NCI-H1436 treated with DMSO at 0.1 percent for 48 hours (cell line): ENCODE results near the gene RAB31.
"Not testable (repeated sequence)": the region's sequence is repeated elsewhere in the genome, so short reads cannot be mapped to it uniquely, and the experiment has no call there.

ENCODE experiments used
- DNase-seq: peaks from one replicate; lab custom pipeline; 2025; lab: John Stamatoyannopoulos, UW

Gene RAB31

GRCh38 chr18:9841752-9842151 is 133.7 kb downstream of the RAB31 start:
- no peak for DNase-seq

- no peak for DNase-seq
Measured at GRCh38 chr18:9842448-9842847, 134.3 kb downstream of the RAB31 start.

- DNase-seq: no peak
Measured at GRCh38 chr18:9845256-9845655, 137.2 kb downstream of the RAB31 start.

DNA sequence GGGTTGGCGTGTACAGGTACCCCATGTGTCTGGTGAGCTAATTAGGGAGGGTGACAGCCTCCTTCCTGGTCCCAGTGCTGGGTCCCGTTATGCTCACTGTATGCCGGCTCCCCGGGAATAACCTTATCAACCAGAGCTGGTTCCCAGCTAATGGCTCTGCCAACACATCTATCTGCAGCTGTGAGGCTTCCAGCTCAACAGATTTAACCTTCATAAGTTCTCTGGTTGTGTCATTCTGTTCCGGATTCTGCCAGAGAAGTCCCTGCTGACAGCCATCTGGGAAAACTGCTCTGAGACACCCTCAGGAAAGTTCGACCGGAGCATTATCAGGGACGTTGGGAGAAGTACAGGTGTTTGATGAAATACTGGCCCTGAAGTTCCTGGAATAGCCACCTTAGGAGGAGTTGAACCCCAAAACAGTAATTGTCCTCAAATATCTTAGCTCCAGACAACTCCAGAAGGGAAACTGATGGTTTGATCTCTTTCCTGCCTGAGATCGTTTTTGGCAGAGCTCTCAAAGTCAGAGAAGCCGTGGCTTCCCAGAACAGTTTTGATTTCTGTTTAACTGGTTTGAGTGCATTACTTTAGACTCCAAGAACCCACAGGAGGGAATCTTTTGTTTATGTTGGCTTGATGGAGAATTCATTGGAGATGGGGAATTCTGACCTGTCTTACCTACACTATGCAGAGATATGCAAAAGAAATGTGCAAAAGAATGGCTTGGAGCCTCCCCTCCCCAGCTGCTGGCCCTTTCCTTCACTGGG is 138.2 kb downstream of the RAB31 start:
- DNase-seq: no peak

GRCh38 chr18:9848170-9848879 is 140.2 kb downstream of the RAB31 start:
- DNase-seq: no peak

DNA sequence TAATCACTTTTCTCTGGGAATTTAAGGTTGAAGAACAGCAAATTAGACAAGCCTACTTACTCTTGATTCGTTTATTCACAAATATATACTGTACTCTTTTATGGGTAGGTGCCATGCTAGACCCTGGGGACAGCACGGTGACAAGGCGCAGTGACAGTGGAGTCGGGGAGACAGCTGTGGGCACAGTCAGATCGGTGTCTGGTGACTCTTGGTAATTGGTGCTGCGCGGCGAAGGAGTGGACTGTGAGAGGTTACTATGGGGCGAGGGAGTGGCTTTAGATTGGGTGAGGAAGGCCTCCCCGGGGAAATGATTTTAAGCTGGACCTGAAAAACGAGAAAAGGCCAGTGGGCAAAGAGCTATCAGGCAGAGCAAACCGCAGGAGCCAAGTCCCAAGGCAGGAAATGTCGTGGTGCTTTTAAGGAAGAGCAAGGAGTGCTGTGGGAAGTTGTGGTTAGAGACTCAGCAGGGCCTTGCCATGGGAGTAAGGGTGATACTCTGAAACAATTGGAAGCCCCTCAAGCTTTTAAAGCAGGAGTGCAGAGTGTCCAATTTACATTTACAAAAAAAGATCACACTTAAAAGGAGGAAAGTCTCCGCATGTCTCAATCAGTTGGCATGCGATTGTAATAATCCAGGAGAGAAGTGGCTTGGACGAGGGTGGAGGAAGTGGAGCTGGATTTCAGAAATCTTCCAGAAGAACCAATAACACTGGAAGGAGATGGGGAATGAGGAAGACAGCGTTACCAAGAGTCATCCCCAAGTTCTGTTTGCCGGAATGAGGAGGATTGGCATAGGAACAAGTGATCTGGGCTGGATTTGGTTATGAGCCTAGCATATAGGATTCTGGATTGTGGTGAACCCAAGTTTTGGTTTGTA is 141.5 kb downstream of the RAB31 start:
- DNase-seq: no peak

DNA sequence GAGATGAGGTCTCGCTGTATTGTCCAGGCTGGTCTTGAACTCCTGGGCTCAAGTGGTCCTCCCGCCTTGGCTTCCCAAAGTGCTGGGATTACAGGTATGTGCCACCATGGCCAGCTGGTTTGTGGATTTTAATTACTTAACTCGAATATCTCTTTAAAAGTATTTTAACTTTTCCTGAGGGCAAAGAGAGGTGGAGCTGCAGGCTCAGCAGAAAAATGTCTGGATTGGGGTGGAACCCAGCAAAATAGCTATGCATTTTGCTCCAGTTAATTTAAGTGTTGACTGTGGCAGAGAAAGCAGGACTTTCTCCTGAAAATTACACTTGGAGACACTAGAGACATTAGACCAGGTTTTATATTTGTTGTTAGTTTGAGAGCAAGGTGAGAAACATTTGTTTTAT is 142.2 kb downstream of the RAB31 start:
- no peak for DNase-seq

DNA sequence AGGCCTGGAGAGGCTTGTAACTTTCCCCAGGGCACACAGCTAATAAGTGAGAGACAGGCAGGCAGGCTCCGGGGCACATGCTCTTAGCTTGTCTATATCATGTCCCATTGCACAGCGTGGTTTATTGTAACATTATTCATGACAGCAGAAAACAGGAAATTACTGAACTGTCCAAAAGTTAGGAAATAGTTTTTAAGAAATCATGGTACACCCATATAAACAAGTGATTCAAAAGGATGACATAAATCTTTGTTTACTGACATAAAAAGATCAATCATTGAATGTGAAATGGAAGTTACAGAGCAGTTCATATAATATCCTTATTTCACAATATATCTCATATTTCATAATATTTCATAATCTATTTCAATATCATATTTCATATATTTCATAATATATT is 143.4 kb downstream of the RAB31 start:
- no peak for DNase-seq

GRCh38 chr18:9852266-9853081 is 144.4 kb downstream of the RAB31 start:
- DNase-seq: no peak

DNA sequence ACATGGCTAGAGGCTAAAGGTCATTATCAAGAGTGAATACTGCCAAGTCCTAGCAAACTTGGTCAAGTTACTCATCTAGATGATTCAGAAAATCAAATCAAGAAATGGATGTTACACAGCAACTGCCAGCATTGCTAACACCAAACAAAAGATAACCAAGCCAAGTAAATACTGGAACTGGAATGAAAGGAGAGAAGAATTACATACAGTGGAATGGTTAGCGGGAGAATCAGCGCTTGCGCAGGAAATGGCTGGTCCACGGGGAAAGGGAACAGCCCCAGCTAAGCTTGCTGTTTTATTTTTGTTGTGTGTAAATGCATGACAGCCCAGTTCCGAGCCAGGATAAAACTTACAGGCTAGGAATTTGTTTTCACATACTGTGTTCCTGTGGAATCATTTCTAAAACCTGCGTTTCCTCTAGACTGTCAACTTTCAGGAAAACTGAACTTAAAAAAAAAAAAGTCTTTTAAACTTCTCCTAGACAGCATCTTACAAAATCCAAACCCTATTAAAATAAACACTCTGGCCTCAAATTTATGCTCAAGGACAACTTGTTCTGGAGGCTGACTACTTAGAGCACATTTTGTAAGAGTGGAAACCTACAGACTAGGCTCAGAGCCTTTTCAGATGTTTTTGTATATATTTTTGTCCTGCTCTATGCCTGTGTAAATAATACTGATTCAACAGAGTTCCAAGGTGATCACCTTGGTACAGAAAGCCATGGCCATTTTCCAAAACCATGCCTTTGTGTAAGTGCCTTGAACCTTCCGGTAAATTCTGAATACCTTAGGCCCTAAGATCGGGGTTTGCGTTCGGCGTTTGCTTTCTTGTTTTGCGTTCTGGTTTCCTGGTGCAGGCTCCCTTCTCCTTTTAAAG is 146.9 kb downstream of the RAB31 start:
- DNase-seq: no peak

DNA sequence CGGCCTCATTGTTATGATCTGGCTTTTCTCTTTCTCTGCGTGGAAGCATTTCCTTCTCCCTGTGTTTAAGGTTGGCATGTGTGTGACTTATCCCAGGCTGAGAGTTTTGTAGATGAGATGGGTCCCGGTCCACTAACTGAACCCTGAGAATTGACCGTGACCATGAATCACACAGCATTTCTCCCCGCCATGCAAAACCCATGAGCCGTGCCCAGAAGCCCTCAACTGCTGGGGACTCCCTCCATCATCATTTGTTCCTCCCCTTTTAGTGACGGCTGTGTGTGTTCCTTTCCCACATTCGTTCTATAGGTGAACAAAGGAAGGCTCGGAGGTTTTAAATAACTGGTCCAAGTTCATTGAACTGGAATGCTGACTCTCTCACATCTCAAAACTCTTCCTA is 147.6 kb downstream of the RAB31 start:
- no peak for DNase-seq

DNA sequence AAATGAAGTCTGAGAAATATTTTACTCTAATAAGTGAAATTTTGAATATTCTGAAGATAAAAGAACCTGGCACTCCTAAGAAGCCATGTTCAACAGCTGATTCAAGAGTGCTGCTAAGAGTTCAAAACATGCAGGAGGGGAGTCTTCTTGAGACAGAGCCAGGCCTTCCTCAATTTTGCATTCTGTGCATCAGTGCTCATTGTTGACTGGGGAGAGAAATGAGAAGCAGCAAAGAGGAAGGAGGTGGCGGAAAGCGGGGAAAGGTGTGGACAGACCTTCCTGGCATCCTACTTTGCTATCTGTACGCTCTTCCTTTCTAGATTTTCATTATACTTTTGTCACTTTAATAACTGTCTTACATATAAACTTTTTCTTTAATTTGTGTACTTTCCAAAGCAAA is 148.0 kb downstream of the RAB31 start:
- no peak for DNase-seq

GRCh38 chr18:9857479-9857998 is 149.4 kb downstream of the RAB31 start:
- DNase-seq: not testable (repeated sequence)

DNA sequence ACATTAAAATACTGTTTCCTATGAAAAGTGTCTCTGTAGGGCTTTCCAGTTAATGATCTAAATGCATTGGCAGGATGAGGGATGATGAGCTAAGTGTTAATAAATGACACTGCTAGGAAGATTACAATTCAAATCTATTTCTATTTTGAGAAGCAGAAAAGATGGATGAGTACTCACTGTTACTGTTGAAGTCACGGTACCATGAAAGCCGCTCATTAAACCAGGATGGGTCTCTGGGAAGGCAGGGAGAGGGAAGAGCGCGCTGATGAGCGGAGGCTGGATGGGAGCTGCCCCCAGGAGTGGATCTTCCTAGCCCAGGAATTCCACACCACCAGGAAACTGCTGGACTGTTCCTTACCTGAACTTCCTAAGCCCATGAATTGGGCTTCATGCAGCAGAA is 150.5 kb downstream of the RAB31 start:
- no peak for DNase-seq

GRCh38 chr18:9859232-9859631 is 151.1 kb downstream of the RAB31 start:
- DNase-seq: no peak

DNA sequence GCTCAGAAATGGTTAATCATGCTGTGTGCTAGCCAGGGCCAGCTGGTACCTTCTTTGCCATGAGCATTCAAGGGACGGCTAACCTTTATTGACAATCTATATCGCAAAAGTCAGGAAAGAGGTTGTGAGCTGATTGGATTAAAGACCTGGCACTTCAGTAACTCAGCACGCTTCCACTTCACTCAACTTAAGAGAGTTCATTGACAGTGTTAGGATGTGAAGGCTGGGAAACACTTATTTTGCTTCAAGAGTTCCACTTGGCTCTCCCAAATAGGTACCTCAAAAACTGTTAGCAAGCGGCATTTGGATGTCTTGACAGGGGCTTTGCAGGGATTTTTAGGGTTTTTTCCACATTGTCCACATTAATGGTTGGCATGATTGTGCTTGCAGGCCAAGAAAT is 152.6 kb downstream of the RAB31 start:
- DNase-seq: no peak

DNA sequence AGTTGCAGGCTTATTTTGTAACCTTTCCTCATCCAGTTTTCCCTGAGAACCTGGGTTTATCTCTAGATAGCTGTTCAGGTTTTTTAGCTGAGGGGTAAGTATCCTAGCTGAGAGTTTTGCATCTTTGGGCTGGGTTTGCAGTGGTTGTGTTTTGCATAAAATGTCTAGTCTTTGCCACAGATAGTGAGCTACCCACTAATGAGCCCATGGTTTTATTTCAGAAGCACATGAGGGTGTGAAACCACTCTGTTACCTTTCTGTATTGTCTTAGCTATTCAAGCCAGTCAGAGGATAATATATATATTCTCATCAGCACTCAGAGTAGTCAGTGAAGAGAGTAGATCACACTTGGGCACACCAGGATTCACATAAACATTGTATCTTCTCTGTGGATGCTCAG is 153.1 kb downstream of the RAB31 start:
- DNase-seq: no peak

GRCh38 chr18:9861933-9862332 is 153.8 kb downstream of the RAB31 start:
- DNase-seq: no peak

DNA sequence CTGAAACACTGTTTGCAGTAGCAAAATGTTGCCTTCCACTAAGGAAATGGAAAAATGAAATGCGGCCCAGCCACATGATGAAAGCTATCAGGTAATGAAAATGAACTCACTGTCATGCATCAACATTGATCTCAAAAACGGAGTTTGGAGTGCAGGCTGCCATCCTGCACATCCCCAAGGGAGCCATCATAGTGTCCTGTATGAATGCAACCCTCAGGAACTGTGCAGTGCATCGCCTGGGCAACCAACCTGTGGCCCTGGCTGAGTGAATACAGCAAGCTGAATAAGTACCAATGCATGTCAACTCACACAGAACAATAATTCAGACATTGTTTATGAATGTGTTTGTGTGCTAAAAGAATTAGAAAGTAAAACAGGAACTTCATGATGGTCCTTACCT is 154.6 kb downstream of the RAB31 start:
- no peak for DNase-seq

DNA sequence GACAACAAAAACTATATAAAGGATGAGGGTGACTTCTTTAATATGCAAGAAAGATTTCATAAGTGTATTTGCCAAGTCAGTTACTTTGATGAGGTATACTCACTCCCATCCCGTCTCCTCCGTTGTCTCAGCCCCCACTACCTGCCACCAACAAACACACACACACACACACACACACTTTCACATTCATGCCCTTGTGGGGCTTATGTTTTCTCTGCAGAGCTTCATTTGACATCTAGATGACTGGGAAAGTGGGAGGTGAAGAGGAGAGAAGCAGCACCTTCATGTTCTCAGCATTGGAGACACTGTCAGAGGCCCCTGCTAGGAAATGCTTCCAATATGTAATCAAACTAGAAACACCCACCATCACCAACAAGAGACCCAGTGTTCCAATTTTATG is 155.2 kb downstream of the RAB31 start:
- DNase-seq: no peak
